Measurements from ENCODE around the gene AAGAB.
"Not testable (repeated sequence)": the region's sequence is repeated elsewhere in the genome, so short reads cannot be mapped to it uniquely, and the experiment has no call there.

Gene AAGAB

GRCh38 chr15:67173005-67173404 lies 81.5 kb downstream of the AAGAB start:
- no peak for DNase-seq (ENCODE audit: low read depth, low spot score)

- no peak for DNase-seq (ENCODE audit: low read depth, low spot score)
These were observed 82.3 kb downstream of the AAGAB start for GRCh38 chr15:67172172-67172571.

DNA sequence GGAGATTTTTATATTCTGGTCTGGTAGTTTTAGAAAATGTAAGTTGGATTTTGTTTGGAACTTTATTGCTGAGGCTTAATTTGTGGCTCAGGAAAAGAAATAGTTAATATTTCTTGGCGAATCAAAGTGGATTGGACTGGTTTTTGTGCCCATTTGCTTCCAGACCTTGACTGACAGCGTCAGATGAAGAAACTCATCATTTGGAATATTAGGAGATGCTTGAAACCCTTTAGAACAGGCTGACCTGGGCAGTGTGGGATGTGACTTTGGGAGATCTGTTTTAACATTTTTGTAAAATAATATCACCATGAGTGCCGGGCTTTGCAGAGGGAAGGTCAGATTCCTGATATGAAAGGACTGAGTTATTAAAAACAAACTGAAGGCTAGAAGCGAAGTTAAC lies 83.0 kb downstream of the AAGAB start:
- no peak for DNase-seq (ENCODE audit: low read depth, low spot score)

- DNase-seq (ENCODE audit: low read depth, low spot score): no peak
These were observed 84.1 kb downstream of the AAGAB start for GRCh38 chr15:67170143-67170925.

DNA sequence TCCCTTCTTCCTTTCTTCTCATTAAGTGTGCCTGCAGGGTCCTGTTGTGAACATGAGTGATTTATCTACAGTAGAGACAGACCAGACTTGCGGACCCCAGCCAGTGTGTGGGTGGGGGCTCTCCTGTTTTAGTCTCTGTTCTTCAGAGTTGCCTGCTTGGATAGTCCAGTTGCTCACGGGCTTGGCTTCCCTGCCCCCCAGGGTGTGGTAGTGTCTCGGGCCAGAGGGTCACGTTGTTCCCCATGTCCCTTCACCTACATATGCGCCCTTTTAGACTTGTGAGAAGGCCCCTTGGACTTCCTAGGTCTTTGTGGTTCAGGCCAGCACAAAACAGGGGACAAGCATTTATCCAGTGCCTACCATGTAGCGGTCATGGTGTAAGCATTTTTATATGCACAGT lies 85.8 kb downstream of the AAGAB start:
- DNase-seq (ENCODE audit: low read depth, low spot score): no peak

- no peak for DNase-seq (ENCODE audit: low read depth, low spot score)
These were observed 87.4 kb downstream of the AAGAB start for GRCh38 chr15:67167091-67167490.

DNA sequence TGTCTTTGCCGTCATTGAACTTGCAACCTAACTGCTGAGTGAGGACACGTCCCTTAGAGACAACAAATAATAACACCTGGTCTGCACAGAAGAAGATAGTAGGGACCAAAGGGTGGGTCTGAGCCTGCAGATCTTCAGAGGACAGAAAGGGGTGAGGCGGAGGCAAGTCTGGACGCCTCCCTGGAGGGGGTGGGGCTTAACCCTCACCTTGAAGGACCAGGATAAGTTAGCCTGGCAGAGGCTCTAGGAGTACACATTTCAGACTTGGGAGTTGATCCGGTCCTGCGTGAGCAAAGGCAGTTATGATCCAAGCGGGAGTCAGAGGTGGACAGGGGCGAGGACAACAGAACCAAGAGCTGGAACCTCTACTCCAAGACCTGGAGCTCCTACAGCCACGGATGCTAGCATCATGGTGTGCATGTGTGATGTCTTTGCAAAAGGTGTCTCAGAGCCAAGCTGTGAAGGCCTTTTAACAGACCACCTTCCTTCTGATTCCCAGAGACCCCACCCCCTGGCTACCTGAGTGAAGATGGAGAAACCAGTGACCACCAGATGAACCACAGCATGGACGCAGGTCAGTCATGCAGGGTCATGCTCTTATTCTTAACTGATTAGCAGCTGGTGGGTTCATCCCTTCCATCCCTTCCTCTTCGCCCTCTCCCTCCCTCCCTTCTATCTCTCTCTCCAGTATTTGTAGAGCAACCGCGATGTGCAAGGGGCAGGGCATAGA lies 88.0 kb downstream of the AAGAB start:
- no peak for DNase-seq (ENCODE audit: low read depth, low spot score)

GRCh38 chr15:67165254-67166253 lies 88.9 kb downstream of the AAGAB start:
- DNase-seq (ENCODE audit: low read depth, low spot score): peak; percentile 82

GRCh38 chr15:67164811-67165253 lies 89.6 kb downstream of the AAGAB start:
- DNase-seq (ENCODE audit: low read depth, low spot score): peak; percentile 84

DNA sequence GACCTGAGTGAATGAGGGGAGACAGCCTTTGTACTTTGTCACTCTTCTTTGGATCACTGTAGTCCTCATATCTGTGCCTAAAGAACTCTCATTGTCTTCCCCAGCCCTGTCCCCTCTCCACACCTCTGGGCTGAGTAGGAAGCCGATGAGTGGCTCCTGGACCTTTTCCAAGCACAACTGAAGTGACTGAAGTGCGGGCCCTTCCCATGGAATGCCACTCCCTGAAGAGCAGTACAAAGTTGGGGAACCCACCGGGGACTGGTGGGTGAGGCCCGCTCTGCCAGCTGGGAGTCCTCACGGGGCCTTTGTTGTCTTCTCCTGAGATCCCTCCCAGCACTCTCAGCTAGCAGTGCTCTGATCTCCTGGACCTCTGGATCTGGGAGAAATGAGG lies 90.1 kb downstream of the AAGAB start:
- no peak for DNase-seq (ENCODE audit: low read depth, low spot score)

DNA sequence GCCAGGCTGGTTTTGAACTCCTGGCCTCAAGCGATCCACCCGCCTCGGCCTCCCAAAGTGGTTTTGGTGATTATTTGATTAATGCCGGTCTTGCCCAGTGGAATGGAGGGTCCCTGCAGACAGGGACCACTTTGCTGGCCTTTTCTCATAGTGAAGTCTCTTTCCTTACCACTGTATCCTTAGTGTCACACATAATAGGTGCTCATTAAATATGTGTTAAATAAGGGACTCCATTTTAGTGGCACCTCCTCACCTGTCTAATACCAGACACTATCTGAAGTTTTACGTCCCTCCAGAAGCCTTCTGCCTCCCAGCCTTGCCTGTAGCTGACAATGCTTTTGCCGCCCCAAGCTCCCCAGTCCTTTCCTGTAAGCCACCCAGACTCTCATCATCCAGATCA lies 91.3 kb downstream of the AAGAB start:
- no peak for DNase-seq (ENCODE audit: low read depth, low spot score)

DNA sequence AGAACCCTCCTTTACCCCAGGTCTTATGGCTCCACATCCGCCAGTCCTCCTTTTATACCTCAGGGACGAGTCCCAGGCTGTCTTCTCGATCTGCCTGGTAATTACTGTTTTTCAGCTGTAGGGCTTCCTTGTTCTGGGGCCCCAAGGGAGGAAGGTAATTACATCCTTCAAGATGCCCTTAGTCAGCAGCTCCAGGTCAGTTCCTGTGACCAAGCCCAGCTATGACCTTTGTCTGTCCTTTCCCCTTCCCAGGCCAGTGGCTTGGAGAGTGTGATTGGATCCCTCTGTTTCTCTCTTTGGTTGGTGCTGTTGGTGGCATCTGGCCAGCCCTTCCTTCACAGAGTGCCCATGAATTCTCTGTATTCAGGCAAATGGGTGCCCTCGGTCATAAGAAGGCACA lies 92.6 kb downstream of the AAGAB start:
- peak; percentile 81 for DNase-seq (ENCODE audit: low read depth, low spot score)

- no peak for DNase-seq (ENCODE audit: low read depth, low spot score)
These were observed 93.0 kb downstream of the AAGAB start for GRCh38 chr15:67161412-67161811.

DNA sequence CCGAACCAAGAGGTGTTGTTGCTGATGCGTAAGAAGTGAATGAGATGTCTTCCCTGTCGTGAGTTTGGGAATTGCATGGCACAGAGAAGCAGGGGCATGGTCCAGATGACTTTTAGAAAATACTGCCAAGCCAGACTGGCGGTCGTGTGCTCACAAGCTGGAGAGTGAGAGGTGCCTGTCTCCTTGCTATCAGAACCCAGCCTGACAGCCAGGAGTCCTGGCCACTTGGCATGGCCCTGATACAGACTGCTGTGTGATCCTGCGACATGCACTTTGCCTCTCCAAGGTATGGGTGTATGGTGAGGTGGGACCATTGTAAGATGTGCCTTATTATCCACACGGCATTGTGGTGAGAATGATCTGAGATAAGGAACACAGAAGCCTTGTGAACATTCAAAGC lies 96.1 kb downstream of the AAGAB start:
- DNase-seq (ENCODE audit: low read depth, low spot score): no peak

DNA sequence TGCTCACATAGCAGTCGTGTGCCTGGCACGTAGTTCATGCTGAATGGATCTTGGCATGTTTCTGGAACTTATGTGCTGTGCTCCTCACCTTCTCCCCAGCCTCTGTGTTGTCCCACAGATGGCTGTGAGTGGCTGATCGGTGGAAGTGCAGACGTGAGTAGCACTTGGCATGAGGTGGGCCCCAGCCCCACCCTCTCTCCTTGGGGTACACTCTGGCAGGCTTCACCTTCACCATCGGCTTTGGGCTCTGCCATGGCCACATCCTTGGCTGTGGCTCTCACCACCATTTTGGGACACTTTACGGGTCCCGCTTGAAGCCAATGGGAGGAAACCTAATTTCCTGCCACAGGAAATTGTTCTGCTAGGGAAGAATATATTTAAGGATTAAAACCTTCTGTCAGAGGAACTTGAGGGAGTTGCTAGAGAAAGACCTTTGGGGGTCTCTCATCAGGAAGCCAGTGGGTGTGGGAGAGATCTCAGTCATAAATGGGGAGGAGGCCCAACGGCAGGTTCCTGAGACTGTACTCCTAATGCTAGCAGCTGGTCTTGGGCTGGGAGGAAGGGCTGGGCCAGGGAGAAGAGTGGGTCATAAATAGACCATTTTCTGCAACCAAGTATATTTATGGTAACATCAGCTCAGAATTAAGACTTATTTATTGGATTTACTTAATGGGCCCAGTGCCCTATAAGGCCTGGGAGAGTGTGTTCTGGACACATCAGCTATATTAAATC lies 96.8 kb downstream of the AAGAB start:
- no peak for DNase-seq (ENCODE audit: low read depth, low spot score)

DNA sequence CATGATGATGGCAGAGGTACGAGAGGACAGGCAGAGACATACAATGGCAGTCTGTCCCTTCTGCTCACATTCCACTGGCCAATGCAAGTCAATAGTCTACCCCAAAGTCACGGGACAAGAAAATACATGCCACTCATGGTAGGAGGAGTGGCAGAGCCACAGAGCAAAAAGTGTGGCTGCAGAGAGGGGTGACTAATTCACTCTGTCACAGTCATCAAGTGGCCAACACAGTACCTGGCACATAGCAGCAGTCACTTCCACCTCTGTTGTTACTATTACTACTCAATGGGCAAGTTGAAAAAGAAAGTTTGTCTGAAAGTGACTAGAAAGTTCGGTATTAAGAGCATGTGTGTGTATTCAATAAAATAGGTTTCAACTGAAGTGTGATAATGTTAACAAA lies 97.6 kb downstream of the AAGAB start:
- no peak for DNase-seq (ENCODE audit: low read depth, low spot score)

- DNase-seq (ENCODE audit: low read depth, low spot score): no peak
These were observed 98.0 kb downstream of the AAGAB start for GRCh38 chr15:67156426-67156825.

DNA sequence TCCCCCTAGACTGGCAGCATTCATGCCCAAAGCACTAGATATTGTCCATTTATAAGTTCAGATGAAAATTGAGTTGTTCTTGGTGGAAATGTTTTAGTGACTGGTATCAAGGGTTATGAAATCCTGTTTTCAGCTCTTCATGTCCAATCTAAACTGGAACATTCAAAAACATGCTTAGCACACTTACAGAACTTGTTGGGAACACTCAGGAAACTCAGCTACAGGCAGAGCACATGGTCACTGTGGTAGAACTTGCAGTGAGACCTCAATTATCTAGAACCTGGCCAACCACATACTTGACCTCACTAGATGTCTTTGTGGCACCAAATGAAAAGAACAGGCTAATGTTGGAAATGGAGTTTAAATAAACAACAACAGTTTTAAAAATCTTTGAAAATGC lies 100.2 kb downstream of the AAGAB start:
- DNase-seq (ENCODE audit: low read depth, low spot score): no peak

DNA sequence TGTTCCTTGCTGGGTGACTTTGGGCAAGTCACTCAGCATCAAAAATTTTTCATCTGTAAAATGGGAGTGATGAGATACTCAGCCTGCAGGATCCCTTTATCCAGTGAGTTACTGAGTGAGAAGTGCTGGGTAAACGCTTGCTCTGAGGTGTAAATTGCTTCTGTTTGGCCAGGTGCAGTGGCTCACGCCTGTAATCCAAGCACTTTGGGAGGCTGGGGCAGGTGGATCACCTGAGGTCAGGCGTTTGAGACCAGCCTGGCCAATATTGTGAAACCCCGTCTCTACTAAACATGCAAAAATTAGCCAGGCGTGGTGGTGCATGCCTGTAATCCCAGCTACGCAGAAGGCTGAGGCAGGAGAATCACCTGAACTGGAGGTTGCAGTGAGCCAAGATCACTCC lies 101.4 kb downstream of the AAGAB start:
- not testable (repeated sequence) for DNase-seq (ENCODE audit: low read depth, low spot score)

DNA sequence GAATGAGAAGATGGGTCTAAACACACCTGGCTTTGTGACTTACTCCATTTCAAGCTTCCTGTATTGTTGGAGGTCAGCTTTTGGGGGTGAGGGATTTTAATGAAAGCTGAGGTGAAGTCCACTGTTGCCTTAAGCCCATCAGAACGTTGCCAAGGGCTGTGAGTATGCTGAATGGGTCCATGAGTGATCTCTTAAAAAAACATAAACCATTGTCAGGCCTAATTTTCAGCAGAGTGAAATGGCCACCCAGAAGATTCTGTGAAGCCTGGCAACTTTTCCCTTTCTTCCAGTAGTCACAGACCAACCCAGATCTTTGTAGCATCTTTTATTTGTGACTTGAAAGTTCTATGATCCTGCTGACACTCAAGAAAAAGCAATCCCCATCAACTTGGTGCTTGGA lies 102.0 kb downstream of the AAGAB start:
- DNase-seq (ENCODE audit: low read depth, low spot score): no peak
